Activated T-cell treated with anti-CD3 and anti-CD28 coated beads for 48 hours (primary cell): ENCODE data around the gene HAGHL.
"Not testable (repeated sequence)": the region's sequence is repeated elsewhere in the genome, so short reads cannot be mapped to it uniquely, and the experiment has no call there.

Source experiments
- DNase-seq: peaks from one replicate; pipeline ENCODE4 v3.0.0-alpha.2; 2020; ENCODE audit warnings: low read depth

Gene HAGHL

DNA sequence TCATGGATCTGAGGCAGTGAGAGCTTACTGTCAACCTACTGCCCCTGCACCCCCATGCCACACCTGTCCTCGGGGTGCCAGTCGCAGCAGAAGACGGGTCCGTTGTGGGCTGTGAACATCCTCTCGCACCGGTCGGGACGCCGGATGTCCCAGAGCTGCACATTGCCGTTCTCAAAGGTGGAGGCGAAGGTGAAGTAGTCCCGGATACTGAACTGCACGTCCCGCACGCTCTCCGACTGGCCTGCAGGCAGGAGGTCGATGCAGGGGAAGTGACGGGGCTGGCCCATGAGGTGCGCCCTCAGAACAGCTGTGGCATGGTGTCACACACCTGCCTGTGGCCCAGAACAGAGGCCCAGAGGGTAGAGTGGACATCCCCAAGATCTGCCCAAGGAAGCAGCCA lies 39.4 kb upstream of the HAGHL start:
- DNase-seq = no peak

- DNase-seq = no peak
Measured at GRCh38 chr16:689175-689897, 37.6 kb upstream of the HAGHL start.

GRCh38 chr16:691242-691641 lies 35.7 kb upstream of the HAGHL start:
- DNase-seq = not testable (repeated sequence)

GRCh38 chr16:692356-693108 lies 34.4 kb upstream of the HAGHL start:
- DNase-seq = no peak

GRCh38 chr16:693364-693763 lies 33.5 kb upstream of the HAGHL start:
- no peak for DNase-seq

GRCh38 chr16:693766-694165 lies 33.1 kb upstream of the HAGHL start:
- DNase-seq = no peak

- DNase-seq = no peak
Measured at GRCh38 chr16:694187-694862, 32.6 kb upstream of the HAGHL start.

- no peak for DNase-seq
Measured at GRCh38 chr16:694863-695354, 32.0 kb upstream of the HAGHL start.

- DNase-seq = peak; percentile 75
Measured at GRCh38 chr16:695355-696089, 31.4 kb upstream of the HAGHL start.

DNA sequence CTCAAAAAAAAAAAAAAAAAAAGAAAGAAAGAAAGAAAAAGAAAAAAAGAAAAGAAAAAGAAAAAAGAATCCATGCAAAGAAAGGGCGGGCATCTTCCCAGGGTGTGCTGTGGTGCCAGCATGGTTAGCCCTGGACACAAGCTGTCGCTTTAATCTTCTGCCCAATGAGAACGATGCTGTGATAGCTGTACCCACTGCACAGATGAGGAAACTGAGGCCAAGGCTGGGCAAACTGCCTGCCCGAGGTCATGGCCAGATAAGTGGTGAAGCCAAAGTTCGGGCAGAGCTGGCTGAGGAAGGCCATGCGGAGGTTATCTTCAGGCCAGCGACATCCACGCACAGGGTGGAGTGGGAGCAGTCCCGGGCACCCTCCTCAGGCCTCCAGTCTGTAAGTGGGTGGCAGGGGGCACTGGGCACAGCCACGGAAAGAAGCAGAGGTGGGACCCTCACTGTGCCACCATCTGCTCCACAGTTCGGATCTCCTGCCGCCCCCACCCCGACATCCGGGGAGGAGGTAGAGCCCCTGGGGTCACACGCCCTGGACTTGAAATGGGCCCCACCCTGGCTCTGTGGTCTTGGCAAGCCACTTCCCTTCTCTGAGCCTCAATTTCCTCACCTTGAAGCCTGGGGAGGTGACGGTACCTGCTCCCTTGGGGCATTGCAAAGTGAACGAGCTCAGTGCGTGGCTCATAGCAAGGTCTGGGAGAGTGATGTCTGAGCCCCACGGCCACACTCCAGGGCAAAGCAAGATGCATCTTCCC lies 27.8 kb upstream of the HAGHL start:
- DNase-seq = no peak

- no peak for DNase-seq
Measured at GRCh38 chr16:700684-701584, 26.0 kb upstream of the HAGHL start.

GRCh38 chr16:702341-702740 lies 24.6 kb upstream of the HAGHL start:
- DNase-seq = no peak

GRCh38 chr16:703406-703805 lies 23.5 kb upstream of the HAGHL start:
- no peak for DNase-seq

DNA sequence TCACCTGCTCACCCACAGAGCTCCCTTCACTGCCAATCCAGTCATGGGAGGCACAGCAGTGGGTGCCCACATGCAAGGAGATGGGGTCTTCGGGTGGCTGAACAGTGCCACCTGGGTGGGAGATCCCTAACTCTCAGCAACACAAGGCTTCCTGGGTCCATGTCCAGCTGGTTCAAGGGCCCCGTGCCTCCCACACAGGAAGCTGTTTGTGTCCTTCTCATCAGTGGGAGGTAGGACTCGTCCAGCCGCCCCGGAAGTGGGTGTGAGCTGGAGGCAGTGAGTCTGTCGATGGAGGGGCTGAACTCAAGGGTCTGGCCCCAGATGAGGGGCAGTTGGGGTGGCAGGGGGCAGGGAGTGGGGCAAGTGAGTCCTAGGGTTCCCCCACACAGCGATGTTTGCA lies 22.9 kb upstream of the HAGHL start:
- no peak for DNase-seq

- DNase-seq = no peak
Measured at GRCh38 chr16:704552-705380, 22.1 kb upstream of the HAGHL start.

GRCh38 chr16:705431-706188 lies 21.3 kb upstream of the HAGHL start, which contains the start of gene FBXL16:
TSS of gene FBXL16 (minus strand) at chr16:705801. CDS start at chr16:697405, 8,396 bp downstream.
- DNase-seq = no peak

- DNase-seq = no peak
Measured at GRCh38 chr16:706189-707061, 20.5 kb upstream of the HAGHL start.
